ENCODE measurements around the gene PTPRM. TPM values are rescaled to one million over a fixed set of nuclear protein-coding genes. Genes with fewer than 3 reads are reported as not detected.

PTPRM gene
- total and polyA plus RNA-seq, 2 of the 4 experiments (the other 2 are of a cell fraction): 28.3 to 51.2 TPM

- H4K91ac ChIP-seq (ENCODE audit: insufficient read depth, low read depth, low read length): no peak overlapping the region
- no peak overlapping the region for H2AK5ac ChIP-seq (ENCODE audit: low read depth, low read length)
- no TSS peak for BruUV-seq (replicated peaks)
- in situ Hi-C loops (cut with MboI; ENCODE audit: low sequenced_read_pairs) (no loop called here), dilution Hi-C loops (cut with HindIII; ENCODE audit: low sequenced_read_pairs, unreplicated experiment) (no loop called here), intact Hi-C loops (cut with micrococcal nuclease) (no loop called here)
- H4K8ac ChIP-seq (ENCODE audit: low read depth in 2 of 2, low read length in 2 of 2): no peak overlapping the region
- no peak overlapping the region for H3K14ac ChIP-seq (replicated peaks; ENCODE audit: low read depth, low read length)
- H4K5ac ChIP-seq (ENCODE audit: low read depth, low read length): no peak overlapping the region
- H3K4me1 ChIP-seq (ENCODE audit: control insufficient read depth, insufficient read depth, low read length): 0 out of 2 replicates have a peak, but pooled peaks cover under 1% of the 10 kb centered on the region
- H3K18ac ChIP-seq (ENCODE audit: low read depth, low read length): no peak overlapping the region
- no peak overlapping the region for H2BK120ac ChIP-seq (ENCODE audit: low read depth, low read length)
- no peak overlapping the region for H2AFZ ChIP-seq (replicated peaks; ENCODE audit: low read length, poor library complexity)
- DNase-seq (no peak), ATAC-seq (ENCODE audit: low read depth) (no peak)
- peaks cover 0 to 12% of the 10 kb centered on the region in 2 experiments; a peak in 2 of 4 replicates for H3K79me1 ChIP-seq (ENCODE audit: low read depth in 1 of 2, low read length in 2 of 2)
- no peak for TF ChIP-seq CHD1 (IDR thresholded peaks at IDR 0.05; ENCODE audit: low read depth, low read length)
- TF ChIP-seq ELK1 (IDR thresholded peaks at IDR 0.05; ENCODE audit: borderline replicate concordance, low read depth, low read length): no peak
- no peak for TF ChIP-seq BHLHE40 (IDR thresholded peaks at IDR 0.05; ENCODE audit: low read depth, low read length)
- TF ChIP-seq RAD21 (IDR thresholded peaks at IDR 0.05; ENCODE audit: low read length): no peak
- TF ChIP-seq, protein P1, sequence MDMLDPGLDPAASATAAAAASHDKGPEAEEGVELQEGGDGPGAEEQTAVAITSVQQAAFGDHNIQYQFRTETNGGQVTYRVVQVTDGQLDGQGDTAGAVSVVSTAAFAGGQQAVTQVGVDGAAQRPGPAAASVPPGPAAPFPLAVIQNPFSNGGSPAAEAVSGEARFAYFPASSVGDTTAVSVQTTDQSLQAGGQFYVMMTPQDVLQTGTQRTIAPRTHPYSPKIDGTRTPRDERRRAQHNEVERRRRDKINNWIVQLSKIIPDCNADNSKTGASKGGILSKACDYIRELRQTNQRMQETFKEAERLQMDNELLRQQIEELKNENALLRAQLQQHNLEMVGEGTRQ (IDR thresholded peaks at IDR 0.05; ENCODE audit: low read depth, low read length): no peak
- H2BK5ac ChIP-seq (ENCODE audit: low read depth, low read length, poor library complexity, severe bottlenecking): no peak overlapping the region
- no peaks in the 10 kb centered on the region for H3K27me3 ChIP-seq (ENCODE audit: control insufficient read depth, insufficient read depth, low read length)
- no peak overlapping the region for H2AK9ac ChIP-seq (replicated peaks; ENCODE audit: low read depth, low read length, poor library complexity)
- H3K9ac ChIP-seq (ENCODE audit: low read depth, low read length): no peak overlapping the region
- ChIA-PET POLR2A (ENCODE audit: unreplicated experiment) (no interaction called here), CTCF (no interaction called here)
- no peak overlapping the region for H3K23ac ChIP-seq (ENCODE audit: low read depth, low read length)
- no peak overlapping the region for H3K56ac ChIP-seq (ENCODE audit: extremely low read depth, insufficient read depth, low read length)
- no peak overlapping the region for H3K4ac ChIP-seq (ENCODE audit: low read depth, low read length)
- no peak overlapping the region for H2BK15ac ChIP-seq (ENCODE audit: low read depth, low read length)
- H3K4me2 ChIP-seq (ENCODE audit: low read depth, low read length): no peak overlapping the region
- no peak overlapping the region for H3K4me3 ChIP-seq (ENCODE audit: insufficient read depth, low read depth, low read length)
- H3K27ac ChIP-seq (ENCODE audit: insufficient read depth, low read length): no peak overlapping the region
- no peaks in the 10 kb centered on the region for H3K9me1 ChIP-seq (ENCODE audit: insufficient read depth, low read length)
- no peaks in the 10 kb centered on the region for H3K9me3 ChIP-seq (ENCODE audit: control insufficient read depth, insufficient read depth, low read length)
- H3K36me3 ChIP-seq (ENCODE audit: control insufficient read depth, insufficient read depth, low read length): no peaks in the 10 kb centered on the region
- WGBS, 2 experiments (ENCODE audit: extremely low coverage in 2 of 2, insufficient read length in 1 of 2): 85% methylated on average over 5 of the region's 9 CpGs; no CpG with 5 or more reads in 1 of the 2 experiments
- H4K20me1 ChIP-seq (ENCODE audit: insufficient read depth, low read length): no peaks in the 10 kb centered on the region
- H2BK20ac ChIP-seq (ENCODE audit: low read depth, low read length): no peak overlapping the region
Observed at GRCh38 chr18:7725473-7725872, 158.4 kb downstream of the PTPRM start.
